ENCODE measurements around the gene SGK1.
"Not testable (repeated sequence)": the region's sequence is repeated elsewhere in the genome, so short reads cannot be mapped to it uniquely, and the experiment has no call there.

SGK1 gene

DNA sequence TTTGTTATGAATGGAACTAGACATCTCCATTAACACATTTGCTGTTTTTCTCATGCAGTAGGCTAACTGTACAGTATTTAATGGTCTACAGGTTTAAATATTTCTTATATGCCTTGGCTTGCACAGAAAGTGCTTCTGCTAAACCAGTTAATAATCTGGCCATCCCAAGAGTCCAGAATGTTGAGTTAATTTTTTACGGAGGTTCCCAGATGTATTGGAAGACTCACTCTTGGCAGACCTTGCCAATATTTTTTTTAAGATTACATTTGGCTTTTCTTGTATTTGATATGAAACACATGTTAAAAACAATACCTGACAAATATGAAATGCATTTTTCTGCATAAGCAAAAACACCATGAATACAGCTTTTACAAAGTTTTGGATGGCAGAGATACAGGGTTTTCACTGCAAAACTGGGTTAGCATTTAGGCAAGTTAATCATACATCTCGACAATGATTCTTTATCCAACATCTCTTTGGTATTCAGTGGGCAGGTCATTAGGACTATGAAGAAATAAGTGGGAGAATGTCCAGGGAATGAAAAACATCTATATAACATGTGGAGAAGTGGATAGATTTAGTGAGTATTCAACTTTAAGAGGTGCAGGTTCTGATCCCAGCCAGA lies 94.0 kb downstream of the SGK1 start:
- no peak for DNase-seq (ENCODE audit: low spot score)

DNA sequence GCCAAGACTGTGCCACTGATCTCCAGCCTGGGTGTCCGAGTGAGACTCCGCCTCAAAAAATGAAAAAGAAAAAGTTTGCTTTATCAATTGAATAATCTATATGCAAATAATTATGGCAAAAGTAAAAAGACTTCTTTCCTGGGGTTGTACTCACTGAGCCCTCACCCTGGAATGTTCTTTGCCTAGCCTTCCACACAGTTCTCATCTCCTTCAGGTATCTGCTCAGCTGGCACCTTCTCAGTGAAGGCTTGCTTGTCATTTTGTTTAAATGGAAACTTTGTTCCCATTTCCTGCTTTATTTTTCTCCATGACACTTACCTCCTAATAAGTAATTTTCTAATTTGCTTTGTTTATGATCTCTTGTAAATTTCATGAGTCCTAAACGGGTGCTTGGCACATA lies 96.7 kb downstream of the SGK1 start:
- no peak for DNase-seq (ENCODE audit: low spot score)

DNA sequence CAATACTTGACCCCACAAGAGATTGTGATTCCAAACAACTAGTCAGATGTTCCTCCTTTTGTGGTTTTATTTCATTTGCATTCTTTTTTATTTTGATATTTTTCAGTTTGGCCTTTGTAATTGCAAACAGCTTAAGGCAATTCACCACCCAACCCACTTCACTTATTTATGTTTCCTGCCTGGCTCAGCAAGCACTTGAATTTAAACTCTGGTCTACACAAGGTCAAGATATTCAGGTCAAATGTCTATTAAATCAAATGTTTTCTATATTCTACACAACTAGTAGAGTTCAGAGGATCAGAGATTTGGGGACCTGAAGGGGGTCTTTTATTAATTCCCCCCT lies 100.1 kb downstream of the SGK1 start:
- DNase-seq (ENCODE audit: low spot score): no peak

DNA sequence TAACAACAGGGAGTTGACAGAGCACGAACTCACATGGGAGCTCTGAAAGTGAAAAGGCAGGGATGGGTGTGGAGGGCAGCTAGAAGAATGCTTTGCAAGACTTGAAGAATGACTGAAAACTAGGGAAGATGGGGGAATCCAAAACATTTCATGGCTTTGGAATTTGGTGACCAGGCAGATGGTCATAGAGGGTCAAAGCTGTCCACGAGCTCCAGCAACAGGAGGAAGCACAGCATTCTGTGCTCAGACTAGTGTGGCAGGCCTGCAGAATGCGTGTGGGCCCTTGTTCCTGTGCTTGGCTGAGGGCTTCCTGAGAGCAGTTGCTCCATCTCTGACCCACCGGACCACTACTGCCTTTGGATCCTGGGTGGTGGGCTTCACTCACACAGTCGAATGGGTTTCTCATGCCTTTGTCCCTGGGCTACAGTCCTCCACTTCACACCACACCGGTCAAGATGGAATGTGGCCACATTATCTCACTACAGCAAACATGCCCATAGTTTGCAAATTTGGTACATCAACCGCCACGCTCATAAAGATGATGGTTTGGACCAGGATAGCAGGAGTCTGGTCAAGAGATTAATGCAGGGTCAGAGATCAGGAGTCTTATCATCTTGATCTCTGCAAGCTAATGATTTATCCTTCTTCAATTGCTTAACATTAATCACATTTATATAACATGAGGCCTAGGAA lies 100.7 kb downstream of the SGK1 start:
- no peak for DNase-seq (ENCODE audit: low spot score)

DNA sequence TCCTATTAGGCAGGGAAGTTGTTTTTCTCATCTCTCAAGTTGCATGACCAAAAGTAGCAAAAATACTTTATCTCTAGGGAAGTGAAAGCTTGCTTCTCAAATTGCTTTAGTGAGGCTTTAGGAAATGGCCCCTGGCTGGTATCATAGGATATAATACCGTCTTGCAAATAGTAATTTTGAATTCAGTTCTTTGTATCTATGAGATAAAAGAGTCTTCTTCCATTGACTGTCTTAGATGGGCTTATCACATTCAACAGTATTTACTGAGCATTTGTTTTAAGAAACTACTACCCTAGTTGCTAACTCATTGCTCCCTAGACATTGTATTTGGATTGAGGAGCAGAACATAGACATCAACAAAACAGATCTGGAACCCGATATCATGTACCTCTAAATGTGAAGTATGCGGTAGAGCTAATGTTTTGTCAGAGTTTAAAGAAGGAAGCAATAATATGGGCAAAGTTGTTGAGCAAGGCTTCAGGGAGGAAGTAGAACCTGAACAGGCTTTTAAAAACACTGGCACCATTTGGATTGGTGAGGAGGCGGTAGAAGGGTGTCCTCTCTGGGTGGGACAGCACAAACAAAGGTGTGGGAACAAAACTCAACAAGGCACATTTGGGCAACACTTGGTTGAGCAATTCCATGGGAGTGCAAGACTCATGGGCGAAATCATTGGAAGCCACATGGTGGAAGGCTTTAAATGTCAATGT lies 101.5 kb downstream of the SGK1 start:
- DNase-seq (ENCODE audit: low spot score): no peak

DNA sequence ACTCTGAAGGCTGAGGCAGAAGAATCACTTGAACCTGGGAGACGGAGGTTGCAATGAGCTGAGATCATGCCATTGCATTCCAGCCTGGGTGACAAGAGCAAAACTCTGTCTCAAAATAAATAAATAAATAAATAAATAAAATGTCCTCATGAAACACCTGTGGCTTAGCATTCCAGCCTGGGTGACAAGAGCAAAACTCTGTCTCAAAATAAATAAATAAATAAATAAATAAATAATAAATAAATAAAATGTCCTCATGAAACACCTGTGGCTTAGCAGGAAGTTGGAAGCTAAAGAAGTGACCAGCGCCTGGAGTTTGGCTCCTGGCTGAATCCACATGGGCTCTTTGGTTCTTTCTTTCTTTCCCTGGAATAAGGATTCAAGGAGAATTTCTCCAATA lies 104.5 kb downstream of the SGK1 start:
- not testable (repeated sequence) for DNase-seq (ENCODE audit: low spot score)

DNA sequence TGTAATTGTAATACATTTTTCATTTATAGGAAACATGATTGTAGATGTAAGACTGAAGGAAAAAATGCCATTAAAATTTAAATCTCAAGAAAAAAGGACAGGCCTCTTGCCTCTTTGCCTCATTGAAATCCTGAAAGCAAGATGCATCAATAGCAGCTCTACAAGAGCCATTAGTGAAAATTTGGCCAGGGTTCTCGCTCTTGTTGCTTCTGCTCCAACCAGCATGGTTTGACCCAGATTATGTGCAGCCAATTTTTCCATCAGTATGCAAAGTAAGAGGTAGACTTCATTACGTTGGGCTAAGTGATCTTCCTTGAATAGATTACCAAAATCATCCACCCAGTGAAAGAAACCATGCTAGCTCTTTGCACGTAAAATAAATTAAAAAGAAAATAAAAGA lies 106.6 kb downstream of the SGK1 start:
- no peak for DNase-seq (ENCODE audit: low spot score)

DNA sequence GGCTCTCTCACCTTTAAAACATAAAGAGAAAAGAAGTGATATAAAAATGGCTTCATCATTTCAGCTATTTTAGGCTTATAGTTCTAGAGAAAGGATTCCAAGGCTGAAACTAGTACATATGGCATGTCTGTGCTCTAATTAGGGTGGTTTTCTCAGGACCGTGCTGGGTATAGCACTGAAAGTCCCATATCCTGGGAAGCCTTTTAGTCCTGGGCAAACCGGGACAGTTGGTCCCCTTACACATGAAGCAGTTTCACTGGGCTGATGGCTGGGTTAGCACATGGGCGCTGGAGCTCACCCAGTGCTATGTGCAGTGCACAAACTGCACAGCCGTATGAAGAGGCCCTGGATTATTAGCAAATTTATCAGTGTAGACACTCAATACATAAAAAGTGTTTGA lies 110.5 kb downstream of the SGK1 start:
- no peak for DNase-seq (ENCODE audit: low spot score)

DNA sequence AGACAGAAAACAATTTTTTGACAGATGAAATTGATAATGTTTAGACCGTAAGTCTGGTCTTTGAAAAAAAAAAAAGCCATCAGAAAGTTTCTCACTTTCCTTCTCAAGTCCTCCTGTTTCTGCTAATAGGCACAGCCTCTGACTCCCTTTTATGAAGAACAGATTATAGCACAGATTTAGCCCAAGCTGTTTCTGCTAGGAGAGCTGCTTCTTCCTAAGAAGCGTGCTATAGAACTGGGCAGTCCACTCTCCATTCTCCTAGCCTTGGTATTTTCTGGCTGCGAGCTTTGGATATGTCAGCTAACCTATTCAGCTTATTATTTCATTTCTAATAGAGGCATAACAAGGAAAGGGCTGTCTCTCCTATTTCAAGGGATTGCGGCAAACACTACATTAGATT lies 112.5 kb downstream of the SGK1 start:
- DNase-seq (ENCODE audit: low spot score): no peak

DNA sequence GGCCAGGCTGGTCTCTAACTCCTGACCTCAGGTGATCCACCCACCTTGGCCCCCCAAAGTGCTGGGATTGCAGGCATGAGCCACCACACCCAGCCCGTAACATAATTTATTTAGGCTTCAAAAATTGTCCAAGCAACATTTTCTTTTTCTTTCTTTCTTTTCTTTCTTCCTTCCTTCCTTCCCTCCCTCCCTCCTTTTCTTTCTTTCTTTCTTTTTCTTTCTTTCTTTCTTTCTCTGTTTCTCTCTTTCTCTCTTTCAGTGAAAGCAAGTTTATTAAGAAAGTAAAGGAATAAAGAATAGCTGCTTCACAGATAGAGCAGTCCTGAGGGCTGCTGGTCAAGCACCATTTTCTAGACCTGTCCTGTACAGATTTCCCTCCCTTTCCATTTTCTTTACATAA lies 113.2 kb downstream of the SGK1 start:
- not testable (repeated sequence) for DNase-seq (ENCODE audit: low spot score)

DNA sequence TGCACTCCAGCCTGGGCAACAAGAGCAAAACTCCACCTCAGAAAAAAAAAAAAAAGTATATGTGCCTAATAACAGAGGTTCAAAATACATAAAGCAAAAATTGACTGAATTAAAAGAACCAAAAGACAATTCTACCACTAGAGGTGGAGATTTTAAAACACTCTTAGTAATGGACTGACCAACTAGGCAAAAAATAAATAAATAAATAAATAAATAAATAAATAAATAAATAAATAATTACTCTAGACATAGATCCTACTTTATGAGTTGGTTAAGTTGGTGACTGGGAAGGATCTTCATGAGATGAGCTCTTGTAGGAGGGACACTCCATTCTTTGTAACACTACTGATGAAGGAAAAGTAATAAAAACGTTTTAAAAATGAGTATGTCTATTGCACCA lies 113.9 kb downstream of the SGK1 start:
- DNase-seq (ENCODE audit: low spot score): no peak

DNA sequence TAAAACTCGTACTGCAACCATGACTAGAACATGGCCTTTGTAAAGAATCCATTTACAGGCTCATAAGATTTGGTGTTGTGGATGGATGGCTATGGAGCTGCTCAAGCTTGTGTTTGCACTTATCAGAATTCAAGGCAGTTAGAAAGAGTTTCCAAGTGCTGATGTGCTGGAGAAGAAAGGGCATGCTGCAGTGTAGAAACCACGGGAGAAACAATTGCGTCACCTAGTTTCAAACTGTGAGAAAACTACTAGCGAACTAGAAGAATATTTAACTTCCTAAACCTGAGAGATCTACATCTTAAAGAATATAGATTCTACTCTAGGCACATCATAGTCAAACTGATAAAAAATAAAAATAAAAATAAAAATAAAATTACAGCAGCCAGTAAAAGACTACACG lies 116.2 kb downstream of the SGK1 start:
- DNase-seq (ENCODE audit: low spot score): no peak

DNA sequence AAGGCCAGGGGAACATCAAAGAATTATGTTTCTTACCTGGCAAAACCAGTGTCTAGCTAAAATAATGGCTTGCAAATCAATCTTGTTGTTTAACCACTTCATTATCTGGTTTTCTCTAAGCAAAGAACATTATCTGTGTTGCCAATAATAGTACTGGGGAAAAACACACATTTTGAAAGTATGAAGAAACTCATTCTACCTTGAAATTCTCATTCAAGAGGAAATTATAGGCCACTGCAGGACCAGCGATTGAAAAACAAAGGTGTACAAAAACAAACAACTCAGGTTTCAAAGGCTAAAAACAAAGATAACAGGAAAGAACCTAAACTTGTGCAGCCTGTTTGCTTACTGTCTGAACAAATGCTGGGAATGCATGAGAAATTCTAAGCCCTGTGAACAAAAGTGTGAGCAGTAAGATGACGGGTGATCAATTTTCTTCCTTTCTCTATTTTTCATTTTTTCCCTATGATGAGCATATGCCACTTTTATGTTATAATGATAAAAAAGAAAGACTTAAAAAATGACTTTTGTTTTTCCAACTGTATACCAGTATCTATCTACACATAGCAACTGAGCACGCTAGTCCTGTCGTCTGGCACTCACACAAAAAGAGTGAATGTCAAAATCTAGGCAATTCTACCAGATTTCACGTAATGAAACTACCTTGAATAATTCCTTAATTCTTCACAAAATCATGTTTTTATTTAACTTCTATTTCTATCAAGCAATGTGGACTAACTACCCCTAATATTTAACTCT lies 117.9 kb downstream of the SGK1 start:
- no peak for DNase-seq (ENCODE audit: low spot score)

DNA sequence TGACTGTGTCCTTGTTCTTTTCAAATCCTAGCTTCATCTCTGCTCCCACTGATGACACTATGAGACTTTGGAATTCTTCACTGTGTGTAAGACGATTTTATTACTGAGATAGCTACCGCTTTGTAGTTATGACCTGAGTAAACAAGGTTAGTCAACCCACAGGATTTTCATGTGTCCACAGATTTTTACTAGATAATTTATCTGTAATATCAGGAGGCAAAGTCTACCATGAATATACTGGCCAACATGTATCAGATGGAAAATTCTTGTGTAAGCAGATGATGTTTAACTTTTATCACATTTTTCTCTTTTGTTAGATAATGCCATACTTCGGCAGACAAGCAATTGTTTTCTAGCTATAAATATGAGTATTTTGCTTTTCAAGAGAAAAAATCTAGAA lies 119.8 kb downstream of the SGK1 start:
- no peak for DNase-seq (ENCODE audit: low spot score)

DNA sequence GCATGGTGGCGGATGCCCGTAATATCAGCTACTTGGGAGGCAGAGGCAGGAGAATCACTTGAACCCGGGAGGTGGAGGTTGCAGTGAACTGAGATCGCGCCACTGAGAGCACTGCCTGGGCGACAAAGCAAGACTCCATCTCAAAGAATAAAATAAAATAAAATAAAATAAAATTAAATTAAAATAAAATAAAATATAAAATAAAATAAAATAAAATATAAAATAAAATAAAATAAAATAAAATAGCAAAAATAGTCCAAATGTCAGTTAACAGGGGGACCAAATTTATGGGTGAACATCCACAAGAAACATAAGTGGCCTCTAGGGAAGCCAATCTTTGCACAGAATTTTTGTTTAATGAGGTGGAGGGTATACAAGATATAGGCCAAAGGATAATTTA lies 120.2 kb downstream of the SGK1 start:
- not testable (repeated sequence) for DNase-seq (ENCODE audit: low spot score)

DNA sequence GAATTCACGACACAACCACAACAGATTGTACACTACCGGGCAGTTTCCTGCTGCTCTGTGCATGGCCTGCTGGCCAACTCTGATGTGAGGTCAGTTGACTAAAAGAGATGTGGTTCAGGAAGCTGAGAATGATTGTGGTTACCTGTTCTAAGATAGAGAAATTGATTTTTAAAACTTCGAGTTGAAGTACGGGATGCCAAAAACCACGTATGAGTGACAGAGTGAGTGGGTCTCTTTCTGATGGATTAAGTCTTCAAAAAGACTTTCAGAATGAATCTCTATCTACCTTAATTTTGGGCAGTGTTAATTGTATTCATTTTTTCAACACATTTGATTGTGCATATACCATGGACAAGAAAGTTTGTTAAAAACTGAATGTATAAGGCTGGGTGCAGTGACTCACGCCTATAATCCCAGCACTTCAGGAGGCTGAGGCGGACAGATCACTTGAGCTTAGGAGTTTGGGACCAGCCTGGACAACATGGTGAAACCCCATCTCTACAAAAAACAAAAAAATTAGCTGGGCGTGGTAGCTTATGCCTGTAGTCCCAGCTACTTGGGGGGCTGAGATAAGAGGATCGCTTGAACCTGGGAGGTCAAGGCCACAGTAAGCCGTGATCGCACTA lies 121.2 kb downstream of the SGK1 start:
- DNase-seq (ENCODE audit: low spot score): peak; percentile 58

DNA sequence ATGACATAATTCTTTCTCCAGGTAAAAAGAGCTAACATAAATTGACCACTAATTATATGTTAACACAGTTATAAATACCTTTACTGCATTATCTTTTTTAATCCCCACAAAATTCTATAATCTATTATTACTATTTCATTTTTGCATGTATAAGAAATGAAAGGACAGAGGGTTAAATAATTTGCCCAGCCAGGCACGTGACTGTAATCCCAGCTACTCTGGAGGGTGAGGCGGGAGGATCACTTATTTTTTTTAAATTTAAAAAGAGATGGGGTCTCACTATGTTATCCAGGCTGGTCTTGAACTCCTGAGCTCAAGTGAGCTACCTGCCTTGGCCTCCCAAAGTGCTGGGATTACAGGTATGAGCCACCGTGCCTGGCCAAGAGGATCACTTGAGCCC lies 121.9 kb downstream of the SGK1 start:
- no peak for DNase-seq (ENCODE audit: low spot score)

DNA sequence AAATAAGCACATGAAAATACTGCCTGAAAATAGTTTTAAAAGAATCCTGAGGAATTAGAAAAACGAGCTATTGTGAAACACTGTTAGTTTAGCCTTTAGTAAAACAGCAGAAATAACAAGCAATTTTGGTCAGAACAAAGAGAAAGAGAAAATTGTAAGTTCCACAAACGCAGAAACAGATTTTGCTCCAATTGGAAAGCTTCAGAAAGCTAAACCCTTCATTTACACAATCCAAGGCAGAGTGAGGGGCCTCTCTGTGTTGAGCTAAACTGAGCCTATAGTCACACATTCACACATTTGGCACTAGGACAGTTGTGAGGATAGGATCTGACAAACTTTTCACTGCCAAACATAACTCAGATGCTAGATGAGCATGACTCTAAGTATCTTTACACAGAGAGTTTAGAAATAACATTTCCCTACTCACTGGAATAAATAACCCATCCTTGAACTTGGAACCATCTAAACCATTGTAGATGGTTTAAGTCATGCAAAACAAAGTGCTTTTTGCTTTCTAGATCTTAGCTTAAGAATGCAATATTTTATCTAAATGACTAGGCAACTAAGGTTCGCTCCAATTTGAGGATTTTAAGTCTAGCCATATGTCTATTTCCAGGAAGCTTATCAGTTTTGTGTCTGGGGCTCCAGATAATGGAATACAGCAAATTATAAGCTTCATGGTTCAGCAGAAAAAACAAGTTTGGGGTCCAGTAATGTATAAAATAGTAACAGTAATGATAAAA lies 122.6 kb downstream of the SGK1 start:
- DNase-seq (ENCODE audit: low spot score): peak; percentile 89

DNA sequence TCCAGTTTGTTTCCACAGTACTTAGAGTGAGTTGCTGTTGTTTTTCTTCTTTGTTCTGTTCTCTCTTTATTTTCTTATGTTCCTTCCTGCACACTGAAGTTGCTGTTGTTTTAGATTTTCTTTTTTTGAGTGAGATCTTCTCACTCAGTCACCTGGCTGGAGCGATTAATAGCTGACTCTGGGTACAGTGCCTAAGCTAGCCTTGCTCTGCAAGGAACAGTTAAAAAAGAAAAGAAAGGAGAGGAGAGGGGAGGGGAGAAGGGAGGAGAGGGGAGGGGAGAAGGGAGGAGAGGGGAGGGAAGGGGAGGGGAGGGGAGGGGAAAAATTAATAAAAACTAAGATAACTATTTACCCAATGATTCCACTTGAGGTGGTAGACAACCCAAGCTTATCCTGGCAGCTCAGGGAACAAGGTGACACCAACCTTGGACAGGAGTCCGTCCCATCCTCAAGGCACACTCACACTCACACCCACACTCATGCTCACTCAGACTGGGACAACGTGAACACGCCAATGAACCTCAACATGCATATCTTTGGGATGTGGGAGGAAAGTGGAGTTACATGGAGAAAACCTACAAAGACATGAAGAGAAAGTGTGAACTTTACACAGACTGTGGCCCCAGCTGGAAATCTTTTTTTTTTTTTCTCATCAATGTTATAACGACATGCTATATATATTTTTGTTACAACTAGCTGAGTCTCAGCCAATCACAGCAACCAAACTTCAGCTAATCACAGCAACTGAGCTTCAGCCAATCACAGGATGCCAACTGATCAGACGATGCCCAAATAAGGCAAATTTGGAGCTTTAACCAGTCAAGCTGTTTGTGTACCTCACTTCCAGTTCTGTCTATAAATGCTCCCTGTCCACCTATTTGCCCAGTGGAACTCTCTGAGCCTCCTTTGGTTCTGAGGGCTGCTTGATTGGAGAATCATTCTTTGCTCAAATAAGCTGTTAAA lies 124.1 kb downstream of the SGK1 start:
- no peak for DNase-seq (ENCODE audit: low spot score)

DNA sequence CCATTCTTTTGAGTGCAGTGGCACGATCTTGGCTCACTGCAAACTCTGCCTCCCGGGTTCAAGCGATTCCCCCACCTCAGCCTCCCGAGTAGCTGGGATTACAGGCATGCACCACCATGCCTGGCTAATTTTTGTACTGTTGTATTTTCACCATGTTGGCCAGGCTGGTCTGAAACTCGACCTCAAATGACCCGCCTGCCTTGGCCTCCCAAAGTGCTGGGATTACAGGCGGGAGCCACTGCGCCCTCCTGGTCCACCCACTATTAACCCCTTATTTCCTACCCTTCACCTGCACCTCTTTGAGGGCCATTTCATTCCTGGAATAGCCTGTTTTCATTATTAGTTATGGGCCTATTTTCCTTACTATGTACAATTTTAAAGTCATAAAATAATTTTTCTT lies 125.3 kb downstream of the SGK1 start:
- not testable (repeated sequence) for DNase-seq (ENCODE audit: low spot score)

DNA sequence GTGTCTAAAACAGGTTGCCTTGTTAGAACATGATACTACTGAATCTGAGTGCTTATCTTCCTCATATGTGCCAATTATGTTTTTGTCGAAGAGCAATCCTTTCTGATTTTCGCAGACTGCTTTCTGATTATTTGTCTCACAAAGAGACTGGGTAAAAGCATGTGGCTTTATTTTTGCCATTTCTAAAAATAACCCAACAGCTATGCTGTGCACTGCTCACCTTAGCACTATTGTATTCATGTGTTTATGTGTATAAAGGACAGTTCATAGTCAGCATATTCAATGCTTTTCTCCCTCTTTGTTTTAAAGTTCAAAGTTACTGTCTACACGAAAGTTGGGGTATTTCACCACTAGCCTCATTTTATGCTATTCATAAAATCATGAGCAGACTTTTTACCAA lies 127.0 kb downstream of the SGK1 start:
- no peak for DNase-seq (ENCODE audit: low spot score)

Data from hematopoietic multipotent progenitor cell treated with erythropoietin and hydrocortisone succinate and interleukin-3 and kit ligand, for 15 days (in vitro differentiated cells).